Right lobe of liver (tissue), 4 donors: ENCODE results near the gene ULBP3.

ENCODE experiments used
- CTCF ChIP-seq, 4 donors: fragments of 200-600 bp in 3 of 4; fragments of 450-650 bp in 1 of 4; IDR thresholded peaks; one replicate each; pipeline versions ENCODE4 v1.5.1 to v1.8.0; 2016 to 2022; ENCODE audit warnings: antibody characterized with exemption in 4 of 4, mild to moderate bottlenecking in 2 of 4
- POLR2A ChIP-seq: fragments of 450-650 bp; IDR thresholded peaks from one replicate; pipeline ENCODE4 v1.6.1; 2017; ENCODE audit warnings: antibody characterized with exemption, mild to moderate bottlenecking
- donor health status: DM: no; HTN: no; CAD: no.
- donor health status: DM: no; HTN: no; CAD: no.
- donor health status: DM: no; HTN: yes; CAD: no.

GRCh38 chr6:150037526-150038201 lies 31.3 kb downstream of the ULBP3 start:
- TF ChIP-seq POLR2A, result no peak
- no peak for TF ChIP-seq CTCF (IDR thresholded peaks at IDR 0.05)
